Measurements from ENCODE around the gene HLA-DRB1.

DNA sequence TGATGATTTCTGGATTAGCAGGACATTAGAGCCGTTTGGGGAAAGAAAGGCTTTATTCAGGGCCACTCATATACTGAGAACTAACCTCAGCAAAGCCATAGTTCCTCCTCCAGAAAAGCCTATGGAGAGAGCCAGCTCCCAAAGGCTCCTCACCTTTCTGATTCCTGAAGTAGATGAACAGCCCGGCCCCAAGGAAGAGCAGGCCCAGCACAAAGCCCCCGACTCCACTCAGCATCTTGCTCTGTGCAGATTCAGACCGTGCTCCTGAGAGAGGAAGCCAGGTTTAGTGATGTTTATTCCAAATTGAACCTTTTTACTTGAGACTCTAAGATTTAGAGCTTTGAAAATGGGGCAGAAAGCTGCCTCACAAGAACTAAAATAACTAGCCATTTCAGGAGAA is 9.1 kb downstream of the HLA-DRB1 start:
- TF ChIP-seq ELF4 (CRISPR knock-in tag; IDR thresholded peaks at IDR 0.05; ENCODE audit: low read depth) (no peak), CTCF (IDR thresholded peaks at IDR 0.05) (no peak), ZNF219 (CRISPR knock-in tag; IDR thresholded peaks at IDR 0.05; ENCODE audit: borderline replicate concordance) (no peak), ZNF138 (CRISPR knock-in tag; conservative IDR thresholded peaks at IDR 0.05) (no peak), SP1 (CRISPR knock-in tag; conservative IDR thresholded peaks at IDR 0.05) (no peak), FOXK1 (CRISPR knock-in tag; IDR thresholded peaks at IDR 0.05) (no peak), ZBTB21 (CRISPR knock-in tag; IDR thresholded peaks at IDR 0.05; ENCODE audit: borderline replicate concordance) (no peak), ETV6 (CRISPR knock-in tag; IDR thresholded peaks at IDR 0.05) (no peak), ZBTB43 (CRISPR knock-in tag; IDR thresholded peaks at IDR 0.05) (no peak)
- TF ChIP-seq, protein P1, sequence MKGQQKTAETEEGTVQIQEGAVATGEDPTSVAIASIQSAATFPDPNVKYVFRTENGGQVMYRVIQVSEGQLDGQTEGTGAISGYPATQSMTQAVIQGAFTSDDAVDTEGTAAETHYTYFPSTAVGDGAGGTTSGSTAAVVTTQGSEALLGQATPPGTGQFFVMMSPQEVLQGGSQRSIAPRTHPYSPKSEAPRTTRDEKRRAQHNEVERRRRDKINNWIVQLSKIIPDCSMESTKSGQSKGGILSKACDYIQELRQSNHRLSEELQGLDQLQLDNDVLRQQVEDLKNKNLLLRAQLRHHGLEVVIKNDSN (CRISPR knock-in tag; IDR thresholded peaks at IDR 0.05), result no peak
- TF ChIP-seq, protein P2, sequence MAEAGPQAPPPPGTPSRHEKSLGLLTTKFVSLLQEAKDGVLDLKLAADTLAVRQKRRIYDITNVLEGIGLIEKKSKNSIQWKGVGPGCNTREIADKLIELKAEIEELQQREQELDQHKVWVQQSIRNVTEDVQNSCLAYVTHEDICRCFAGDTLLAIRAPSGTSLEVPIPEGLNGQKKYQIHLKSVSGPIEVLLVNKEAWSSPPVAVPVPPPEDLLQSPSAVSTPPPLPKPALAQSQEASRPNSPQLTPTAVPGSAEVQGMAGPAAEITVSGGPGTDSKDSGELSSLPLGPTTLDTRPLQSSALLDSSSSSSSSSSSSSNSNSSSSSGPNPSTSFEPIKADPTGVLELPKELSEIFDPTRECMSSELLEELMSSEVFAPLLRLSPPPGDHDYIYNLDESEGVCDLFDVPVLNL (CRISPR knock-in tag; IDR thresholded peaks at IDR 0.05; ENCODE audit: borderline replicate concordance, low read depth), result no peak
